Smooth muscle cell (in vitro differentiated cells): Measurements from ENCODE around the gene TNFRSF17. TPM values are rescaled to one million over a fixed set of nuclear protein-coding genes. Genes with fewer than 3 reads are reported as not detected.

ENCODE experiments used
- DNase-seq: peaks from one replicate; lab custom pipeline; 2025; ENCODE audit not compliant: unreplicated experiment; lab: John Stamatoyannopoulos, UW
- H2AFZ ChIP-seq: fragments of 200-600 bp; sonication (generic); 2 replicates; pipeline ENCODE4 v1.6.0; 2016; ENCODE audit warnings: antibody characterized with exemption, low read depth, mild to moderate bottlenecking
- H3F3A ChIP-seq: fragments of 200-600 bp; sonication (generic); 2 replicates; pipeline ENCODE4 v1.6.0; 2017; ENCODE audit warnings: antibody characterized with exemption, low read depth
- H3K27ac ChIP-seq: fragments of 200-600 bp; sonication (generic); 2 replicates; pipeline ENCODE4 v1.5.1; 2016; ENCODE audit warnings: low read depth, mild to moderate bottlenecking
- H3K27me3 ChIP-seq: fragments of 200-600 bp; sonication (generic); 2 replicates; pipeline ENCODE4 v1.6.1; 2016; ENCODE audit warnings: low read depth, mild to moderate bottlenecking
- H3K36me3 ChIP-seq: fragments of 200-600 bp; sonication (generic); 2 replicates; pipeline ENCODE4 v1.5.1; 2016; ENCODE audit warnings: low read depth
- H3K4me1 ChIP-seq: fragments of 200-600 bp; sonication (generic); 2 replicates; pipeline ENCODE4 v1.5.1; 2016; ENCODE audit warnings: low read depth
- H3K4me2 ChIP-seq: fragments of 200-600 bp; sonication (generic); 2 replicates; pipeline ENCODE4 v1.6.0; 2016; ENCODE audit warnings: mild to moderate bottlenecking
- H3K4me3 ChIP-seq: fragments of 200-600 bp; sonication (generic); 2 replicates; pipeline ENCODE4 v1.5.1; 2016; ENCODE audit warnings: mild to moderate bottlenecking
- H3K79me2 ChIP-seq: fragments of 200-600 bp; sonication (generic); 2 replicates; pipeline ENCODE4 v1.6.0; 2016; ENCODE audit warnings: low read depth, mild to moderate bottlenecking
- H3K9ac ChIP-seq: fragments of 200-600 bp; sonication (generic); 2 replicates; pipeline ENCODE4 v1.6.0; 2016; ENCODE audit warnings: low read depth
- H3K9me3 ChIP-seq: fragments of 200-600 bp; sonication (generic); replicated peaks from 2 replicates; pipeline ENCODE4 v1.5.1; 2016; ENCODE audit warnings: low read depth
- H4K20me1 ChIP-seq: fragments of 200-600 bp; sonication (generic); 2 replicates; pipeline ENCODE4 v1.6.0; 2016; ENCODE audit warnings: low read depth
- WGBS: methylation state at CpG from one replicate; pipeline ENCODE4 v1.1.7; 2016; ENCODE audit warnings: low lambda C conversion rate; 5-methylcytosine and 5-hydroxymethylcytosine counted together
- polyA plus RNA-seq: library from polyadenylated mRNA; unstranded; fragments of >200 nt; fragmentation: Nextera tagmentation; extraction: Ambion mirVana; gene quantifications from 2 replicates; pipeline ENCODE4 v1.2.1, GENCODE V29; 2016
- total RNA-seq: library from RNA; depleted of rRNA; stranded (reverse); fragments of >200 nt; gene quantifications from 2 replicates; pipeline ENCODE4 v1.2.3, GENCODE V29; 2014
- TF ChIP-seq, protein P1 (sequence below): fragments of 200-600 bp; sonication (generic); IDR thresholded peaks from 2 replicates; pipeline ENCODE4 v1.5.1; 2017; ENCODE audit warnings: borderline replicate concordance, mild to moderate bottlenecking, antibody characterized with exemption; ENCODE audit not compliant: insufficient read depth, poor library complexity, severe bottlenecking

TNFRSF17 gene
- total and polyA plus RNA-seq, 2 experiments from 2014 or later, result not detected

DNA sequence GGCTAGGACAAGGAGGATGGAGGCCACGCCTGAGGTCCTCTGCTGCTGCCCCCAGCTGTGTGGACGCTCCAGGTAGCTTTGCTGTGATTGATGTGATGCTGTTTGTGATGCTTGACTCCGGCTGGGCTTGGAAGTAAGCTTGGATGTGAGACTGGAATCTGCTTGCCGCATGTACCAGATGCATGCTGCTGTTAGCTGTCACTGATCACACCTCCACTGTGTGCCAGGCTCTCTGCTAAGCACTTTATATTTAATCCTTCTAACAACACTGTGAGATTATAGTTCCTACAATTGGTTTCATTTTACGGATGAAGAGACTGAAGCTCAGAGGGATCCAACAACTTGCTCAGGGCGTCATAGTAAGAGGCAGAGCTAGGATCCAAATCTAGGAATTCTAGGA, 35.0 kb downstream of the TNFRSF17 start:
- no peak overlapping the region for H3K9ac ChIP-seq
- no peak overlapping the region for H3K27ac ChIP-seq
- H3K4me3 ChIP-seq, result no peak overlapping the region
- H3K79me2 ChIP-seq, result no peaks in the 10 kb centered on the region
- 90% methylated on average over 6 of the region's 6 CpGs for WGBS
- DNase-seq, result no peak
- H3K4me2 ChIP-seq, result no peak overlapping the region
- no peaks in the 10 kb centered on the region for H3K4me1 ChIP-seq
- peaks cover 9% of the 10 kb centered on the region for H3F3A ChIP-seq
- peaks cover 42% of the 10 kb centered on the region for H4K20me1 ChIP-seq
- H3K36me3 ChIP-seq, result no peaks in the 10 kb centered on the region
- TF ChIP-seq, protein P1, sequence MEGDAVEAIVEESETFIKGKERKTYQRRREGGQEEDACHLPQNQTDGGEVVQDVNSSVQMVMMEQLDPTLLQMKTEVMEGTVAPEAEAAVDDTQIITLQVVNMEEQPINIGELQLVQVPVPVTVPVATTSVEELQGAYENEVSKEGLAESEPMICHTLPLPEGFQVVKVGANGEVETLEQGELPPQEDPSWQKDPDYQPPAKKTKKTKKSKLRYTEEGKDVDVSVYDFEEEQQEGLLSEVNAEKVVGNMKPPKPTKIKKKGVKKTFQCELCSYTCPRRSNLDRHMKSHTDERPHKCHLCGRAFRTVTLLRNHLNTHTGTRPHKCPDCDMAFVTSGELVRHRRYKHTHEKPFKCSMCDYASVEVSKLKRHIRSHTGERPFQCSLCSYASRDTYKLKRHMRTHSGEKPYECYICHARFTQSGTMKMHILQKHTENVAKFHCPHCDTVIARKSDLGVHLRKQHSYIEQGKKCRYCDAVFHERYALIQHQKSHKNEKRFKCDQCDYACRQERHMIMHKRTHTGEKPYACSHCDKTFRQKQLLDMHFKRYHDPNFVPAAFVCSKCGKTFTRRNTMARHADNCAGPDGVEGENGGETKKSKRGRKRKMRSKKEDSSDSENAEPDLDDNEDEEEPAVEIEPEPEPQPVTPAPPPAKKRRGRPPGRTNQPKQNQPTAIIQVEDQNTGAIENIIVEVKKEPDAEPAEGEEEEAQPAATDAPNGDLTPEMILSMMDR, result no peak
- H2AFZ ChIP-seq, result no peak overlapping the region
- H3K27me3 ChIP-seq, result no peaks in the 10 kb centered on the region
- no peaks in the 10 kb centered on the region for H3K9me3 ChIP-seq

DNA sequence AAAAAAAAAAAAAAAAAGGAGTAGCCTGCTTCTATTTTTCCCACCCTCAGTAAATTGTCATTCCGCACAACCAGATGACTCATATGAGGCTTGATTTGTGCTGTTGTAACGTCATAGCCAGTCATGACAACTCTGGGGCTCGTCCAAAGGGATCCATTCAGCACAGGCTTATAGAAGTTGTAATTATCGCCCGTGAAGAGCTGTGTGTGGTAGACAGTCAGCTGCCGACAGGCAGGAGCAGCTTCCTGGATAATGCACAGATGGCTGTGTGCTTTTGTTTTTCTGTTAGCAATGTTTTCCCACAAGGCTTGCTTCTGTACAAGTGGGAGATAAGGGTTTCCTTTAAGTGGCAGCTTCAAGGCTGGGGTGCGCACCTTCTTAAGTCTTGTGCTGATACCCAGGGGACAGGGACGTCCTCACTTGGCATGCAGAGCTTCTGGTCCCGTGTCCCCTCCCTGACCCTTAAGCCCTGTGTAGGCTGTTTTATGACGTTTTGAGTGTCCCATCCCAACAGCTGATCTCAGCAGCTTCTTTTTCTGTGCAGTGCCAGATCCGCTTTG, 37.5 kb downstream of the TNFRSF17 start:
- H4K20me1 ChIP-seq, result peaks cover 41% of the 10 kb centered on the region
- H3K9me3 ChIP-seq, result no peaks in the 10 kb centered on the region
- no peaks in the 10 kb centered on the region for H3K4me1 ChIP-seq
- TF ChIP-seq, protein P1, result no peak
- H3F3A ChIP-seq, result peaks cover 9% of the 10 kb centered on the region
- H3K79me2 ChIP-seq, result no peaks in the 10 kb centered on the region
- WGBS, result 8% methylated on average over 11 of the region's 11 CpGs
- H3K4me2 ChIP-seq, result peak overlapping the region; percentile 78
- peak overlapping the region; percentile 61 for H3K27ac ChIP-seq
- no peak overlapping the region for H3K4me3 ChIP-seq
- H3K9ac ChIP-seq, result peak overlapping the region; percentile 16
- no peak overlapping the region for H2AFZ ChIP-seq
- H3K36me3 ChIP-seq, result no peaks in the 10 kb centered on the region
- DNase-seq, result no peak
- no peaks in the 10 kb centered on the region for H3K27me3 ChIP-seq

DNA sequence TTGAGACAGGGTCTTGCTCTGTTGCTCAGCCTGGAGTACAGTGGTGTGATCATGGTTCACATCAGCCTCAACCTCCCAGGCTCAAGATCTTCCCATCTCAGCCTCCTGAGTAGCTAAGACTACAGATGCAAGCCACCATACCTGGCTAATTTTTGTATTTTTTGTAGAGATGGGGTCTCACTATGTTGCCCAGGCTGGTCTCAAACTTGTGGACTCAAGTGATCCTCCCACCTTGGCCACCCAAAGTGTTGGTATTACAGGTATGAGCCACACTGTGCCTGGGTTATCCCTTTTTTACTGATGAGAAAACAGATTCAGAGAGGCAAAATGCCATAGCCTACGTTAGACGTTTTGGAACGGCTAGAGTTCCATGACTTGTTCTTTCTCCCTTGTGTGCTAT, 41.6 kb downstream of the TNFRSF17 start:
- Histone ChIP-seq H3F3A (peaks cover 9% of the 10 kb centered on the region), H2AFZ (no peak overlapping the region), H3K27me3 (no peaks in the 10 kb centered on the region), H3K9ac (no peak overlapping the region), H3K9me3 (no peaks in the 10 kb centered on the region), H3K27ac (no peak overlapping the region), H3K4me3 (no peak overlapping the region), H3K36me3 (no peaks in the 10 kb centered on the region), H3K79me2 (no peaks in the 10 kb centered on the region), H3K4me1 (no peaks in the 10 kb centered on the region), H3K4me2 (no peak overlapping the region), H4K20me1 (peaks cover 11% of the 10 kb centered on the region)
- 94% methylated on average over 3 of the region's 3 CpGs for WGBS
- DNase-seq, result no peak
- TF ChIP-seq, protein P1, result no peak

DNA sequence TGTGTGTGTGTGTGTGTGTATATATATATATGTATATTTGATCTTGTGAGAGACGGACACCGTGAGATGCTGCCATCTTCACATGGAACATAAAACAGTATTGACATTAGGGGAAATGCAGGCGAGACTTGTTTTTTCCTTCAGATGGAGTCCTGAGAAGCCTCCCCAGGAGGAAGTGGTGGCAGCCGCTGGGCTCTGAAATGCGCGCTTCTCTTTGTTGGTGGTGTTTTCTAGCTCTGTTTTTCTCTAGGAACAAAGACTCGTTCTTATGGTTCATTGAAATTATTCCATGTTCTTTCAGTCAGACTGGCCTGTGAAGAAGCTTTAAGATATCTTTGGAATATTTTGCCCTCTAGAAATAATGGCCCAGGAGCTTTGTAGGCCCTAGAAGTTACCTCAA, 44.5 kb downstream of the TNFRSF17 start:
- no peaks in the 10 kb centered on the region for H3K4me1 ChIP-seq
- H3K79me2 ChIP-seq, result no peaks in the 10 kb centered on the region
- H3K27me3 ChIP-seq, result no peaks in the 10 kb centered on the region
- no peaks in the 10 kb centered on the region for H3K9me3 ChIP-seq
- 98% methylated on average over 7 of the region's 7 CpGs for WGBS
- no peak overlapping the region for H3K27ac ChIP-seq
- TF ChIP-seq, protein P1, result no peak
- no peak overlapping the region for H3K9ac ChIP-seq
- no peak overlapping the region for H3K4me2 ChIP-seq
- peaks cover 2% of the 10 kb centered on the region for H4K20me1 ChIP-seq
- no peak for DNase-seq
- no peak overlapping the region for H3K4me3 ChIP-seq
- H2AFZ ChIP-seq, result no peak overlapping the region
- no peaks in the 10 kb centered on the region for H3F3A ChIP-seq
- no peaks in the 10 kb centered on the region for H3K36me3 ChIP-seq
